HepG2 (cell line): ENCODE results near the gene CCDC87. TPM values are rescaled to one million over a fixed set of nuclear protein-coding genes. Genes with fewer than 3 reads are reported as not detected.

Experiments
- ATAC-seq: fragments of 200-7000 bp; cut with Tn5 transposase; 3 replicates; pipeline ENCODE4 v1.9.1; 2020; ENCODE audit warnings: mild to moderate bottlenecking, moderate library complexity
- BruUV-seq: library from RNA; stranded (reverse); fragments of 400-500 nt; replicated peaks from 2 replicates; lab custom pipeline; 2021; lab: Mats Ljungman, UMichigan
- CTCF ChIA-PET: fragments of 300-600 bp; formaldehyde crosslinking; extraction: SDS; loops from one replicate; lab custom pipeline; 2021; ENCODE audit warnings: low total read pairs, inconsistent platforms, low intra/inter-chr PET ratio; lab: Yijun Ruan, JAX
- POLR2A ChIA-PET: fragments of 350-600 bp; sonication (Branson Sonifier 250); formaldehyde crosslinking; loops from one replicate; lab custom pipeline; 2020; ENCODE audit warnings: antibody characterized with exemption, inconsistent platforms; lab: Yijun Ruan, JAX
- DNase-seq: peaks from one replicate; pipeline ENCODE4 v3.0.0-alpha.2; 2015; ENCODE audit warnings: low spot score
- FAIRE-seq: peaks from 3 replicates; lab custom pipeline; 2011; peaks lifted over from hg19 to GRCh38; lab: Jason Lieb, UNC
- H2AFZ ChIP-seq: one replicate; pipeline ENCODE4 v1.6.1; 2011; ENCODE audit warnings: low read length, inconsistent platforms
- H3K27ac ChIP-seq: fragments of 300-600 bp; 3 replicates; pipeline ENCODE4 v1.8.0; 2011; ENCODE audit warnings: mixed run types, mild to moderate bottlenecking, mixed read lengths, low read length, inconsistent platforms; ENCODE audit not compliant: insufficient read depth; ENCODE audit errors: extremely low read length
- H3K27me3 ChIP-seq, 2 experiments: fragments of 200-600 bp in 1 of 2; 2 replicates in 1 of 2; 3 replicates in 1 of 2; pipeline versions ENCODE4 v1.6.0 to v1.8.0; 2011; ENCODE audit warnings: low read length in 2 of 2, mild to moderate bottlenecking in 2 of 2, moderate library complexity in 2 of 2, inconsistent platforms in 1 of 2; ENCODE audit not compliant: insufficient read depth in 2 of 2, control insufficient read depth in 1 of 2
- H3K36me3 ChIP-seq, 2 experiments: fragments of 200-600 bp in 1 of 2; replicated peaks in 1 of 2; 2 replicates in 1 of 2; 3 replicates in 1 of 2; pipeline versions ENCODE4 v1.5.1 to v1.8.0; 2011; ENCODE audit warnings: low read length in 2 of 2, inconsistent platforms in 1 of 2; ENCODE audit not compliant: insufficient read depth in 2 of 2, control insufficient read depth in 1 of 2
- H3K4me1 ChIP-seq: 2 replicates; pipeline ENCODE4 v1.5.1; 2012; ENCODE audit warnings: low read length, inconsistent platforms; ENCODE audit not compliant: insufficient read depth
- H3K4me2 ChIP-seq: 2 replicates; pipeline ENCODE4 v1.6.0; 2011; ENCODE audit warnings: low read depth, low read length, inconsistent platforms
- H3K4me3 ChIP-seq, 3 experiments: fragments of 200-600 bp in 1 of 3; sonication (generic), shearing (Covaris generic) in 1 of 3; replicated peaks in 1 of 3; 2 replicates each; pipeline ENCODE4 v1.5.1; 2011 to 2016; ENCODE audit warnings: low read length in 3 of 3, inconsistent platforms in 2 of 3, low read depth in 2 of 3, mild to moderate bottlenecking in 2 of 3, control low read depth in 1 of 3, mixed read lengths in 1 of 3; ENCODE audit not compliant: insufficient read depth in 1 of 3
- H3K79me2 ChIP-seq: one replicate; pipeline ENCODE4 v1.6.1; 2011; ENCODE audit warnings: low read length, inconsistent platforms; ENCODE audit not compliant: insufficient read depth
- H3K9ac ChIP-seq: 2 replicates; pipeline ENCODE4 v1.6.0; 2011; ENCODE audit warnings: mild to moderate bottlenecking, low read depth, low read length, inconsistent platforms; ENCODE audit not compliant: insufficient read depth
- H3K9me3 ChIP-seq: 2 replicates; pipeline ENCODE4 v1.5.1; 2012; ENCODE audit warnings: mild to moderate bottlenecking, low read length
- H4K20me1 ChIP-seq: 2 replicates; pipeline ENCODE4 v1.6.0; 2011; ENCODE audit warnings: inconsistent platforms, mild to moderate bottlenecking, low read length, moderate library complexity; ENCODE audit not compliant: insufficient read depth
- AGO2 ChIP-seq: fragments of 200-400 bp; formaldehyde crosslinking; optimal IDR thresholded peaks from 2 replicates; pipeline ENCODE3; 2017; ENCODE audit warnings: mild to moderate bottlenecking, low read depth, low read length, moderate library complexity
- BHLHE40 ChIP-seq: IDR thresholded peaks from 2 replicates; pipeline ENCODE4 v1.6.1; 2011; ENCODE audit warnings: low read length, improper control_type of control experiment
- GZF1 ChIP-seq: sonication (generic); formaldehyde crosslinking; IDR thresholded peaks from 2 replicates; pipeline ENCODE4 v1.5.1; 2020; ENCODE audit warnings: mild to moderate bottlenecking, missing genetic modification reagents
- POLR2A ChIP-seq, 2 experiments: IDR thresholded peaks; 2 replicates each; pipeline ENCODE4 v1.6.1; 2011; ENCODE audit warnings: low read depth in 2 of 2, low read length in 2 of 2, mild to moderate bottlenecking in 1 of 2, moderate library complexity in 1 of 2; ENCODE audit not compliant: insufficient read depth in 1 of 2
- RBFOX2 ChIP-seq: fragments of 200-400 bp; formaldehyde crosslinking; IDR thresholded peaks from 2 replicates; pipeline ENCODE4 v1.6.1; 2017; ENCODE audit warnings: low read depth, mild to moderate bottlenecking, low read length
- RFX1 ChIP-seq: fragments of 450-650 bp; IDR thresholded peaks from 2 replicates; pipeline ENCODE4 v1.6.1; 2017
- SAP130 ChIP-seq: IDR thresholded peaks from 2 replicates; pipeline ENCODE4 v1.6.1; 2016; ENCODE audit warnings: low read depth
- SIN3A ChIP-seq: IDR thresholded peaks from 2 replicates; pipeline ENCODE4 v1.6.1; 2011; ENCODE audit warnings: low read depth, mild to moderate bottlenecking, control low read depth, low read length, borderline replicate concordance
- SIX1 ChIP-seq: sonication (generic); formaldehyde crosslinking; IDR thresholded peaks from 2 replicates; pipeline ENCODE4 v1.4.0; 2020; ENCODE audit warnings: missing genetic modification reagents, borderline replicate concordance
- SMARCC2 ChIP-seq: fragments of 450-650 bp; IDR thresholded peaks from 2 replicates; pipeline ENCODE4 v1.6.1; 2017; ENCODE audit warnings: antibody characterized with exemption, mild to moderate bottlenecking
- TBP ChIP-seq: sonication (generic); formaldehyde crosslinking; IDR thresholded peaks from 2 replicates; pipeline ENCODE4 v1.5.0; 2020; ENCODE audit warnings: missing genetic modification reagents
- THAP11 ChIP-seq: IDR thresholded peaks from 2 replicates; pipeline ENCODE4 v1.6.1; 2016; ENCODE audit warnings: missing biosample characterization, missing genetic modification reagents
- ZNF230 ChIP-seq: sonication (generic); formaldehyde crosslinking; IDR thresholded peaks from 2 replicates; pipeline ENCODE4 v1.4.0; 2020; ENCODE audit warnings: mild to moderate bottlenecking, missing genetic modification reagents
- ZNF558 ChIP-seq: sonication (generic); formaldehyde crosslinking; IDR thresholded peaks from 2 replicates; pipeline ENCODE4 v1.9.0; 2022; ENCODE audit warnings: mild to moderate bottlenecking, missing genetic modification reagents, borderline replicate concordance
- ZNF780A ChIP-seq: sonication (generic); formaldehyde crosslinking; IDR thresholded peaks from 2 replicates; pipeline ENCODE4 v1.8.0; 2022; ENCODE audit warnings: mild to moderate bottlenecking, missing genetic modification reagents, moderate library complexity
- WGBS: methylation state at CpG from one replicate; pipeline ENCODE4 v1.1.6; 2017; ENCODE audit warnings: low lambda C conversion rate; 5-methylcytosine and 5-hydroxymethylcytosine counted together
- in situ Hi-C: cut with HindIII; loops from 2 replicates; pipeline ENCODE4 v1.10.0; 2017; ENCODE audit warnings: low pct_unique_long_range_greater_than_20kb; ENCODE audit not compliant: extremely low pct_ligation_motif_present
- intact Hi-C: fragments of 100-400 bp; cut with micrococcal nuclease; formaldehyde crosslinking; loops from one replicate; pipeline ENCODE4 v1.10.0; 2022; ENCODE audit not compliant: unreplicated experiment
- polyA plus RNA-seq, 8 experiments: library from polyadenylated mRNA; depleted of rRNA in 3 of 8; stranded (reverse) in 7 of 8; unstranded in 1 of 8; fragments of >200 nt; fragmentation: Illumina TruSeq in 4 of 8; extraction: Trizol in 4 of 8; gene quantifications; 2 replicates each; pipeline versions ENCODE4 v1.2.1 to v1.2.3, GENCODE V29; 2011 to 2016; ENCODE audit warnings: low read depth in 4 of 8, missing spikeins in 1 of 8, mixed read lengths in 1 of 8; ENCODE audit not compliant: insufficient read depth in 1 of 8
- total RNA-seq, 5 experiments: library from RNA; depleted of rRNA; stranded (reverse); fragments of >200 nt; fragmentation: Illumina TruSeq; extraction: Trizol; gene quantifications; 2 replicates each; pipeline ENCODE4 v1.2.3, GENCODE V29; 2016; ENCODE audit warnings: low read depth in 1 of 5
- TF ChIP-seq, protein P1 (sequence below): sonication (generic); formaldehyde crosslinking; conservative IDR thresholded peaks from 2 replicates; pipeline ENCODE4 v1.4.0; 2020; ENCODE audit warnings: mild to moderate bottlenecking, missing genetic modification reagents, moderate library complexity

CCDC87 gene
- total and polyA plus RNA-seq, 2 of the 13 experiments (the other 11 are each of a cell fraction or from before 2014, with no cell fraction given) = 0.05 to 0.42 TPM

DNA sequence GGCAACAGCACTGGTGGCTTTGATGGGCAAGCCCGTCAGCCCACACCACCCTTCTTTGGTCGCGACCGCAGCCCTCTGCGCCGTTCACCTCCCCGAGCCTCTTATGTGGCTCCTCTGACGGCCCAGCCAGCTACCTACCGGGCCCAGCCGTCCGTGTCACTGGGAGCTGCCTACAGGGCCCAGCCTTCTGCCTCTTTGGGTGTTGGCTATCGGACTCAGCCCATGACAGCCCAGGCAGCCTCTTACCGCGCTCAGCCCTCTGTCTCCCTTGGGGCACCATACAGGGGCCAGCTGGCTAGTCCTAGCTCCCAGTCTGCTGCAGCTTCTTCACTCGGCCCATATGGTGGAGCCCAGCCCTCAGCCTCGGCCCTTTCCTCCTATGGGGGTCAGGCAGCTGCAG is 31.6 kb upstream of the CCDC87 start (continued):
- TF ChIP-seq, protein P1, sequence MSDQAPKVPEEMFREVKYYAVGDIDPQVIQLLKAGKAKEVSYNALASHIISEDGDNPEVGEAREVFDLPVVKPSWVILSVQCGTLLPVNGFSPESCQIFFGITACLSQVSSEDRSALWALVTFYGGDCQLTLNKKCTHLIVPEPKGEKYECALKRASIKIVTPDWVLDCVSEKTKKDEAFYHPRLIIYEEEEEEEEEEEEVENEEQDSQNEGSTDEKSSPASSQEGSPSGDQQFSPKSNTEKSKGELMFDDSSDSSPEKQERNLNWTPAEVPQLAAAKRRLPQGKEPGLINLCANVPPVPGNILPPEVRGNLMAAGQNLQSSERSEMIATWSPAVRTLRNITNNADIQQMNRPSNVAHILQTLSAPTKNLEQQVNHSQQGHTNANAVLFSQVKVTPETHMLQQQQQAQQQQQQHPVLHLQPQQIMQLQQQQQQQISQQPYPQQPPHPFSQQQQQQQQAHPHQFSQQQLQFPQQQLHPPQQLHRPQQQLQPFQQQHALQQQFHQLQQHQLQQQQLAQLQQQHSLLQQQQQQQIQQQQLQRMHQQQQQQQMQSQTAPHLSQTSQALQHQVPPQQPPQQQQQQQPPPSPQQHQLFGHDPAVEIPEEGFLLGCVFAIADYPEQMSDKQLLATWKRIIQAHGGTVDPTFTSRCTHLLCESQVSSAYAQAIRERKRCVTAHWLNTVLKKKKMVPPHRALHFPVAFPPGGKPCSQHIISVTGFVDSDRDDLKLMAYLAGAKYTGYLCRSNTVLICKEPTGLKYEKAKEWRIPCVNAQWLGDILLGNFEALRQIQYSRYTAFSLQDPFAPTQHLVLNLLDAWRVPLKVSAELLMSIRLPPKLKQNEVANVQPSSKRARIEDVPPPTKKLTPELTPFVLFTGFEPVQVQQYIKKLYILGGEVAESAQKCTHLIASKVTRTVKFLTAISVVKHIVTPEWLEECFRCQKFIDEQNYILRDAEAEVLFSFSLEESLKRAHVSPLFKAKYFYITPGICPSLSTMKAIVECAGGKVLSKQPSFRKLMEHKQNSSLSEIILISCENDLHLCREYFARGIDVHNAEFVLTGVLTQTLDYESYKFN (CRISPR knock-in tag) = no peak
- TF ChIP-seq THAP11 (CRISPR knock-in tag) (no peak), AGO2 (peak; percentile 47), SMARCC2 (no peak), BHLHE40 (no peak), GZF1 (CRISPR knock-in tag) (no peak), ZNF230 (CRISPR knock-in tag) (no peak), ZNF780A (no peak), SIX1 (CRISPR knock-in tag) (no peak), ZNF558 (CRISPR knock-in tag) (no peak), RBFOX2 (0 out of 2 replicates have a peak, but pooled peaks have one; percentile 47)

DNA sequence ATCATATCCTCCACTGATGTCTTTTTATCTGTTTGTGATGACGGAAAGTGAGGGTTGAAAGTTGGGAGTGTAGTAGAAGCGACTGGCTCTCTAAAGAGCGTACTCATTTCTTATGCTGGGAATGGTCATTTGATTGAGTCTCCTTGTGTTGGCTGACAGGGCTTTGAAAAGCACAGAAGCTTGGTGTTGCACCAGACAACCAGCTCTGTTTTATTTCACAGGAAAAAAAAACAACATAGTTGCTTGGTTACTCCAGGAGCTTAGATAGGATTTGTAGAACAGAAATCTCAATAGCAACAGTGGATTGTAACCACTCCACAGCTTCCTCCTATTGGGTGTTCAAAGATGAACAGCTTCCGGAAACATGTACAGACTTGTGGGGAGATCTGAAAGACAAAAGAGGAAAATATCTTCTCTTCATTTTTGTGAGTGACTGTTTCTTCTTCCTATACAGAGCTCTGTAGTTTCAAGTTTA is 26.3 kb upstream of the CCDC87 start:
- POLR2A ChIA-PET = interaction anchor here (0.6 to 10.6 kb wide), 8 partner anchors 12 to 153 kb away, joined by 3 to 211 read pairs (median 4); partner anchors contain the start of genes CCDC87, CCS, RBM4 and RBM4B
- Histone ChIP-seq H3K4me2 (peak overlapping the region; percentile 88), H4K20me1 (peaks cover 72% of the 10 kb centered on the region), H3K4me3 (peak overlapping the region; percentile 89 to 93 (median 92); a peak in 5 of 6 replicates), H3K79me2 (peaks cover 75% of the 10 kb centered on the region), H3K36me3 (peaks cover 7 to 38% of the 10 kb centered on the region in 2 experiments), H2AFZ (no peak overlapping the region), H3K4me1 (peaks cover 66% of the 10 kb centered on the region), H3K9me3 (no peaks in the 10 kb centered on the region), H3K27me3 (no peaks in the 10 kb centered on the region; a peak in 1 of 5 replicates), H3K27ac (peak overlapping the region; percentile 89), H3K9ac (peak overlapping the region; percentile 92)
- in situ Hi-C loops (no loop called here), intact Hi-C loops (no loop called here)
- WGBS = 38% methylated on average over 4 of the region's 4 CpGs
- TF ChIP-seq TBP = no peak
- TF ChIP-seq SAP130 (CRISPR knock-in tag) = 0 out of 2 replicates have a peak, but pooled peaks have one; percentile 5
- TF ChIP-seq SIN3A = no peak
- peak; percentile 27 for TF ChIP-seq RFX1
- peak in 1 of 2 experiments; percentile 48; a peak in 1 of 4 replicates for TF ChIP-seq POLR2A (IDR thresholded peaks at IDR 0.05; ENCODE audit: insufficient read depth in 1 of 2, low read depth in 2 of 2, low read length in 2 of 2)
- 0 out of 2 replicates have a peak, but pooled peaks have one; percentile 30 for TF ChIP-seq RBFOX2
- CTCF ChIA-PET = no interaction called here
- no TSS peak for BruUV-seq
- no peak for ATAC-seq
- DNase-seq = no peak
- FAIRE-seq = no peak
